RWPE2 (cell line): ENCODE measurements around the gene SLC26A4.

ENCODE experiments used
- ATAC-seq: fragments of 200-7000 bp; cut with Tn5 transposase; 3 replicates; pipeline ENCODE4 v1.9.1; 2021; ENCODE audit warnings: low read depth
- DNase-seq: peaks from one replicate; pipeline ENCODE4 v3.0.0-alpha.2; 2020; ENCODE audit warnings: low spot score
- H3K27ac ChIP-seq: fragments of 450-650 bp; 2 replicates; pipeline ENCODE4 v1.5.1; 2017; ENCODE audit warnings: mild to moderate bottlenecking; ENCODE audit not compliant: poor library complexity, severe bottlenecking
- H3K27me3 ChIP-seq: fragments of 250-450 bp; sonication (Bioruptor Pico); 2 replicates; pipeline ENCODE4 v1.5.1; 2021; ENCODE audit warnings: mild to moderate bottlenecking, moderate library complexity; ENCODE audit not compliant: insufficient read depth, poor library complexity, severe bottlenecking
- H3K36me3 ChIP-seq: fragments of 250-450 bp; sonication (Bioruptor Pico); 2 replicates; pipeline ENCODE4 v1.5.1; 2020; ENCODE audit warnings: low read depth, mild to moderate bottlenecking, moderate library complexity
- H3K4me1 ChIP-seq: fragments of 250-450 bp; sonication (Bioruptor Pico); 2 replicates; pipeline ENCODE4 v1.5.1; 2021; ENCODE audit warnings: mild to moderate bottlenecking, moderate library complexity; ENCODE audit not compliant: insufficient read depth, poor library complexity, severe bottlenecking
- H3K4me3 ChIP-seq: fragments of 250-450 bp; sonication (Bioruptor Pico); 2 replicates; pipeline ENCODE4 v1.5.1; 2021; ENCODE audit warnings: mild to moderate bottlenecking, moderate library complexity; ENCODE audit not compliant: severe bottlenecking
- H3K9me3 ChIP-seq: fragments of 250-450 bp; sonication (Bioruptor Pico); 2 replicates; pipeline ENCODE4 v1.5.1; 2021; ENCODE audit warnings: mild to moderate bottlenecking, moderate library complexity; ENCODE audit not compliant: severe bottlenecking
- CTCF ChIP-seq: fragments of 450-650 bp; IDR thresholded peaks from one replicate; pipeline ENCODE4 v1.5.1; 2017; ENCODE audit warnings: mild to moderate bottlenecking, moderate library complexity; ENCODE audit not compliant: poor library complexity, severe bottlenecking

Gene SLC26A4

GRCh38 chr7:107690611-107691010, 30.0 kb downstream of the SLC26A4 start:
- no peak for ATAC-seq
- H3K27ac ChIP-seq, result no peak overlapping the region

DNA sequence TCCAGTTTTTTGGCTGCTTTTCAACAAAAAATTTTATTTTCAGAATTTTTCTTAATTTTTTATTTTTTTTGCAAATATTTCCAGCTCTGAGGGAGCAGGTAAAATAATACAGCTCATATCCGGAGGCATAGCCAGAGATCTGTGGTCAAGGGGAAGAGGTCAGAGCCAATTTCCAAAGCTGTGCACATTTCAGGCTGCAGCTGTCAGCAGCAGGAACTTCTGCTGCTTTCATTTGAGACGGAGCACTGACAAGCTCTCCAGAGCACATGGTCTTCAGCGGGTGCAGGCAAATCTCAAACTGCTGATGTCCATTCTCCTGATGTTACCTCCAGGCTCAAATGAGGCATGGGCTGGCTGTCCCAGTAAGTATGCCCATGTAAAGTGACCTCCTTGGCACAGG, 31.1 kb downstream of the SLC26A4 start:
- no peak for ATAC-seq
- DNase-seq, result no peak

More at GRCh38 chr7:107690611-107691010, 30.0 kb downstream of the SLC26A4 start:
- H3K36me3 ChIP-seq, result no peaks in the 10 kb centered on the region
- no peak for TF ChIP-seq CTCF
- no peak overlapping the region for H3K4me3 ChIP-seq
- no peaks in the 10 kb centered on the region for H3K4me1 ChIP-seq
- no peaks in the 10 kb centered on the region for H3K9me3 ChIP-seq
- no peak for DNase-seq
- H3K27me3 ChIP-seq, result no peaks in the 10 kb centered on the region

DNA sequence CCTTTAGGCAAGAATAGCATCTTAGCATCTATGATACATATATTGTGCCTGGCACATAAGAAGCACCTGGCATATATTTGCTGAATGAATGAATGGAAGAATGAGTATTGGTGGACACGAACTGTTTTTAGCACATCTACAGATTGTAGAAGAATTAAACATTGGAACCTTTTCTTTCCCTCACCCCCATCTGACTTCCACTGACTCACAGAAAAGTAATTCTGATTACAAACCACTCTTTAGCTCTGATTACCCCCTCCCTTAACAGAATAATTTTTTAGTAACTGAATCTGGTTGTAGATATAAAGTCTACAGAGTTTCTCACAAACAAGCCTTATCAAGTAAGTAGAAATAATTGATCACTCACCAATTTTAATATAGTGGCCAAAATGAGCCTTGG, 31.9 kb downstream of the SLC26A4 start:
- no peaks in the 10 kb centered on the region for H3K9me3 ChIP-seq
- H3K36me3 ChIP-seq, result no peaks in the 10 kb centered on the region
- no peaks in the 10 kb centered on the region for H3K27me3 ChIP-seq
- H3K27ac ChIP-seq, result no peak overlapping the region
- ATAC-seq, result no peak
- TF ChIP-seq CTCF, result no peak
- no peak overlapping the region for H3K4me3 ChIP-seq
- H3K4me1 ChIP-seq, result no peaks in the 10 kb centered on the region
- no peak for DNase-seq

More for the DNA sequence above, 31.1 kb downstream of the SLC26A4 start:
- Histone ChIP-seq H3K4me3 (no peak overlapping the region), H3K9me3 (no peaks in the 10 kb centered on the region), H3K27ac (no peak overlapping the region), H3K27me3 (no peaks in the 10 kb centered on the region), H3K36me3 (no peaks in the 10 kb centered on the region), H3K4me1 (no peaks in the 10 kb centered on the region)
- no peak for TF ChIP-seq CTCF

DNA sequence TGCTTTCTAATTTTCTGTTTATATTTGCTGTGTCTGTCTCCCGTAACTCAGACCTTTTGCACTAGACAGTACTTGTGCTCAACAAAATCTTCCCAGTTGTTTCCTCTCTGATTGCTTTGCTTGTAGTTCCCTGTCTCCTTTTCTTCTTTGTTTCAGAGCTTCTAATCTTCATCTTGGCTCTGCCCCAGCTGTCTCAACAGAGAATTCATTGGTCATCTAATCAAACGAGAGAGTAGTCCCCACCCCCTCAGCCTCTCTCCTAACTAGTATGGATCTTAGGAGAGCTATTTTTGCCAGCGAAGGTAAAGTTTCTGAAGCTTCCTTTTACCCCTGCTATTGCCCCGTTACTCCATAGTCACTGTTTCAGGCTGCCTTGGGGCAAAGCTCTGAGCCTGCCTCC, 32.8 kb downstream of the SLC26A4 start:
- Histone ChIP-seq H3K9me3 (no peaks in the 10 kb centered on the region), H3K4me1 (no peaks in the 10 kb centered on the region), H3K36me3 (no peaks in the 10 kb centered on the region), H3K27me3 (no peaks in the 10 kb centered on the region), H3K4me3 (no peak overlapping the region), H3K27ac (no peak overlapping the region)
- no peak for ATAC-seq
- TF ChIP-seq CTCF, result no peak
- DNase-seq, result no peak

- Histone ChIP-seq H3K27ac (no peak overlapping the region), H3K27me3 (no peaks in the 10 kb centered on the region), H3K36me3 (no peaks in the 10 kb centered on the region), H3K4me1 (no peaks in the 10 kb centered on the region), H3K4me3 (no peak overlapping the region), H3K9me3 (no peaks in the 10 kb centered on the region)
- DNase-seq, result no peak
- TF ChIP-seq CTCF, result no peak
- ATAC-seq, result no peak
These were observed 33.8 kb downstream of the SLC26A4 start for GRCh38 chr7:107694386-107694785.
